GM12891 (cell line): ENCODE data around the gene MROH9.

Experiments used
- POLR2A ChIP-seq: IDR thresholded peaks from 2 replicates; pipeline ENCODE4 v1.6.1; 2011; ENCODE audit warnings: low read depth, low read length, control low read depth
- POLR2AphosphoS5 ChIP-seq: IDR thresholded peaks from 2 replicates; pipeline ENCODE4 v1.6.1; 2011; ENCODE audit warnings: low read depth, low read length, control low read depth
- POU2F2 ChIP-seq: IDR thresholded peaks from 2 replicates; pipeline ENCODE4 v1.6.1; 2011; ENCODE audit warnings: low read depth, mild to moderate bottlenecking, control low read depth, low read length, moderate library complexity
- SPI1 ChIP-seq: IDR thresholded peaks from 2 replicates; pipeline ENCODE4 v1.6.1; 2011; ENCODE audit warnings: low read depth, low read length, control low read depth
- TAF1 ChIP-seq: IDR thresholded peaks from 2 replicates; pipeline ENCODE4 v1.6.1; 2011; ENCODE audit warnings: low read depth, low read length, control low read depth

- TF ChIP-seq POLR2AphosphoS5: no peak
- TF ChIP-seq POLR2A: no peak
- no peak for TF ChIP-seq POU2F2
- TF ChIP-seq TAF1: no peak
- no peak for TF ChIP-seq SPI1
These were observed 126.2 kb downstream of the MROH9 start for GRCh38 chr1:171061425-171062143.
